ENCODE measurements around the gene SMTNL1.

The SMTNL1 gene

DNA sequence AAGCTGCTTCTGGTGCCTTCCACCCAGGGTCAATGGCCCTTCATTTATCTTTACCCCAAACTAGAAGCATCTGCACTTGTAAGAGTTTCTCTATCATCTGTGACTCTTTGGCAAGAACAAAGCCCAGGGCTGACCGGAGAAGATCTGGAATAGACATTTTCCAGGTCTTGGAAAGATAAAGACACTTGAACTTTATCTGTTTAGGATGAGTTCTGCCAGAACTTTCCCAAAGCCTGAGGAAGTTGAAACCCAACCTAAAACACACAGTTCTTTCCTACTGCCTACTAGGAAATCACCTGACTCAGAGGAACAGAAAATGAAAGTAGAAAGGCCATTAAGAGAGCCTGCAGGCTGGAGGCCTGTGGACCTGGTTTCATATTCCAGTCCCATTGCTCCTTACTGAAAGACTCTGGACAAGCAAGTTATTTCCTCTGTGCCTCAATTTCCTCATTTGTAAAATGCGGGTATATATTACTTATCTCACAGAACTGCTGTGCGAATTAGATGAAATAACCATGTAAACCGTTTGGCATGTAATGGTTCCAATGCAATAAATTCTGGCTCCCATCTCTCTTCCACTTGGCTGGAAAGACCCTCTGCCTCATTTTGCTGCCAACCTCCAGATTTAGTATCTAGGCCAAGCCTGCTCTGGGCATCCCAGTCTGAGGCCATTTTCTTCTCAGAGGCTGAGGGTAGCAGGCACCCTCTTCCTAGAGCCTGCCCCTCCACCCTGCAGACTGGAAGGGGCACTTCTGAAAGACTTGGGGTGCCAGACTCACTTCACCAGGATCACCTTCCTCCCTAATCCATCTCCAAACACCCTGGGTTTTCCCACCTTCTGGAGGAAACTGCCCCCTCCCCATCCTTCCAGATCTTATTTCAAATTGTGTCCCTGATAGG is 28.9 kb downstream of the SMTNL1 start:
- WGBS, 2 experiments (ENCODE audit: insufficient coverage in 2 of 2): 90 to 94% methylated on average over 3 to 4 of the region's 4 CpGs
- Histone ChIP-seq H3K4me1 (ENCODE audit: control insufficient read depth, insufficient read depth, low read length, poor library complexity, severe bottlenecking) (peaks cover 6% of the 10 kb centered on the region), H3K27ac (ENCODE audit: low read depth, low read length, severe bottlenecking) (no peak overlapping the region), H3K4me3 (ENCODE audit: extremely low read depth, insufficient read depth, low read length, poor library complexity, severe bottlenecking) (no peak overlapping the region), H3K9me3 (ENCODE audit: control insufficient read depth, low read length) (no peaks in the 10 kb centered on the region), H3K36me3 (ENCODE audit: control insufficient read depth, insufficient read depth, low read length) (no peaks in the 10 kb centered on the region)

DNA sequence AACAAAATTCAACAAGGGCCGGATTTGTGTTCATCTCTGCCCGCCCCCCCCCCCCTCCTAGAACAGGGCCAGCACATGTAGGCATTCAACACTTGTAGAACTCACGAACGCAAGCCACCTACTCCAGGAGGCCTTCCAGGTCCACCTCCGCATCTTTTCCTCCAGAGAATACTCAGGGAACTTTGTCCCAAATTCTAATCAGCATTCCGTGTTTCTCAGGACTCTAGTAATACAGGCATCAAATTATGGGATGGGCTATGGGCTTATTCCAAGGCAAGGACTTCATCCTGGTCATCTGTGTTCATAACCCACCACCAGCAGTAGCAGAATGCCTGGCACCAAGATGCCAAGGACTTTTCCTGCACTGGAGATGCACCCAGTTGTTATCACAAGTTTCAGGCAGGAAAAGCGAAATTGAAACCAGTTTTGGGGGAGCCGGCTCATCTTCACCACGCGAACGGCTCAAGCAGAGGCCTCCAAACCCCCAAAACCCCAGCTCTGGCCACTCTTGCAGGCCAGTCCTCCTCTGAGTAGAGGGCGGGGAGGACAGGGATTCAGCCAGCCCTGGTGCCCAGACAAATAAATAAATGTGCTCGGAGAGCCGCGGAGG is 29.6 kb downstream of the SMTNL1 start:
- Histone ChIP-seq H3K27ac (ENCODE audit: low read depth, low read length, severe bottlenecking) (no peak overlapping the region), H3K4me1 (ENCODE audit: control insufficient read depth, insufficient read depth, low read length, poor library complexity, severe bottlenecking) (peaks cover 7% of the 10 kb centered on the region), H3K4me3 (ENCODE audit: extremely low read depth, insufficient read depth, low read length, poor library complexity, severe bottlenecking) (peak overlapping the region; percentile 69)

DNA sequence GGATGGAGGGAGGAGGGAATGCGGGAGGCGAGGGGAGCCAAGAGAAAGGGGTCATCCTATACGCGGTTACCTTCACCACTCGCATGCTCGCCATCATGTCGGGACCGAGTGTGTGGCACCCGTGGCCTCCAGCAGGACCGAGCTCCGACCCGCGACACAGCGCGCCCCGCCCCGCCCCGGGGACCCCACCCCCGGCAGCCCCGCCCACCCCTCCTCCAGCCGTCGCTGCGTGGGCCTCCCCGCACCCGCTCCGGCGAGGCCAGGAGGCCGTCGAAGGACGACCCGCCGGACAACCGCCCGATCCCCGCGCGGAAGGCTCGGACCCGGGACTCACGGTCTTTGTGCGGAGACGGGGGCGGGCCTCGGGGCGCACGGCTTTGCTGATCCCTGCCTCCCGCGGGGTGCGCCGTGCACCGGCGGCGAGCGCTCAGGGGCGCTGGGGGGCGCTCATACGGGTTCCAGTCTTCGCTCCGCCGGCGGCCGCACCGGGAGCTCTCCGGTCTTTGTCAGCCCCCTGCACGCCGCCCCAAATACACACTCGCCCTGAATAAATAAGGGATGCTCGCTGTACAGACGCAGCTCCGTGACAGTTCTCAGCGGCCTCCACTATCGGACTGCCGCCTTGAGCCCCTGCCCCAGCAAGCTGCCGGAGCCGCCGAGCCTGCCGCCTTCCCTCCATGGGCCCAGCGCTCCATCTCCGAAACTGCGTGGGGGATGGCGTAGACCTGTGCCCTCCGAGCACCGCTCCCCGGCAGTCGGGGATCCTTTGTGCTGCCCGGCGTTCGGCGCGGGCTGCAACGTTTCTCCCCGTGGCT is 30.3 kb downstream of the SMTNL1 start, which contains the start of gene UBE2L6:
UBE2L6 (minus strand) TSS at position 158 of the 815 bp plus-strand sequence; CDS start at position 97, 61 bp downstream.
- H3K9me3 ChIP-seq (ENCODE audit: control insufficient read depth, low read length): no peaks in the 10 kb centered on the region
- H3K36me3 ChIP-seq (ENCODE audit: control insufficient read depth, insufficient read depth, low read length): no peaks in the 10 kb centered on the region
- peaks cover 7% of the 10 kb centered on the region for H3K4me1 ChIP-seq (ENCODE audit: control insufficient read depth, insufficient read depth, low read length, poor library complexity, severe bottlenecking)
- peak within 1 kb of the TSS; percentile 69 for H3K4me3 ChIP-seq (ENCODE audit: extremely low read depth, insufficient read depth, low read length, poor library complexity, severe bottlenecking)
- WGBS, 2 experiments (ENCODE audit: insufficient coverage in 2 of 2): 0 to 1% methylated on average over 62 to 75 of the region's 92 CpGs
- peak within 1 kb of the TSS; percentile 79 for H3K27ac ChIP-seq (ENCODE audit: low read depth, low read length, severe bottlenecking)

More for the DNA sequence above, 29.6 kb downstream of the SMTNL1 start:
- H3K36me3 ChIP-seq (ENCODE audit: control insufficient read depth, insufficient read depth, low read length): no peaks in the 10 kb centered on the region
- WGBS, 2 experiments (ENCODE audit: insufficient coverage in 2 of 2): 23 to 37% methylated on average over 7 to 11 of the region's 15 CpGs
- no peaks in the 10 kb centered on the region for H3K9me3 ChIP-seq (ENCODE audit: control insufficient read depth, low read length)

DNA sequence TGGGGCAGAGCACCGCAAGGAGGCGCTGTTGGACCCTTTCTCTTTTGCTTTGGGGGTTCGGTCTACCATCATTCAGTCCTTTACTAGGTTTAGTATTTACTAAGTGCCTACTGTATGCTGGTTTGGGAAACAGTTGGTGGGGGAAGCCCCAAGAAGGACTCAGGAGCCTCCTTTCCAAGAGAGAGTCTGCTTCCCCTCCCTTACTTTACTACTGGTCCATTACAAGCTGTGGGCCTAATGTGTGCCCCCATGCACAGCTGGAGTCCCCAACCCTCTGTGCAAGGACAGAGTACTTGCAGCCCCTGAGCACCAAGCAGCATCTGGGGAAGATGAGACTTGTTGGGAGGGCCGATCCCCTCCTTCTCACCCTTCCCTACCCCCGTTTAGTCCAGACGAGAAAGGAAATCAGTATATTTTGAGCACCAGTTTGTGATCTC is 31.0 kb downstream of the SMTNL1 start:
- Histone ChIP-seq H3K4me3 (ENCODE audit: extremely low read depth, insufficient read depth, low read length, poor library complexity, severe bottlenecking) (peak overlapping the region; percentile 69), H3K4me1 (ENCODE audit: control insufficient read depth, insufficient read depth, low read length, poor library complexity, severe bottlenecking) (peaks cover 7% of the 10 kb centered on the region), H3K9me3 (ENCODE audit: control insufficient read depth, low read length) (no peaks in the 10 kb centered on the region), H3K36me3 (ENCODE audit: control insufficient read depth, insufficient read depth, low read length) (no peaks in the 10 kb centered on the region), H3K27ac (ENCODE audit: low read depth, low read length, severe bottlenecking) (peak overlapping the region; percentile 79)
- WGBS, 2 experiments (ENCODE audit: insufficient coverage in 2 of 2): 75 to 79% methylated on average over 3 to 4 of the region's 6 CpGs

DNA sequence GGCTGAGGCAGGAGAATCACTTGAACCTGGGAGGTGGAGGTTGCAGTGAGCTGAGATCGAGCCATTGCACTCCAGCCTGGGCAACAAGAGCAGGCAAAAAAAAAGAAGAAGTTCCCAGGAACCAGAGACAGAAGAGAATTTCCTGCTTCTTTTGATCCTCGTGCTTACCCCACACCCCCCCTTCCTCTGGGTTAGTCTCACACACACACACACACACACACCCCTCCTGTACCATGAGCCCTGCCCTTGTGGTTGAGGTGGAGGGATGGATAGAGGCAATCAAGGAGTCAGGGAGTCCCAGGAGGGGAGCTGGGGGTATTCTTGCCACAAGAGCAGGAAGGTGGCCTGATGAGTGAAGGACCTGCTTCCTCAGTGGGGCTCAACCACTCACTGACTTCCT is 34.2 kb downstream of the SMTNL1 start:
- H3K27ac ChIP-seq (ENCODE audit: low read depth, low read length, severe bottlenecking): no peak overlapping the region

DNA sequence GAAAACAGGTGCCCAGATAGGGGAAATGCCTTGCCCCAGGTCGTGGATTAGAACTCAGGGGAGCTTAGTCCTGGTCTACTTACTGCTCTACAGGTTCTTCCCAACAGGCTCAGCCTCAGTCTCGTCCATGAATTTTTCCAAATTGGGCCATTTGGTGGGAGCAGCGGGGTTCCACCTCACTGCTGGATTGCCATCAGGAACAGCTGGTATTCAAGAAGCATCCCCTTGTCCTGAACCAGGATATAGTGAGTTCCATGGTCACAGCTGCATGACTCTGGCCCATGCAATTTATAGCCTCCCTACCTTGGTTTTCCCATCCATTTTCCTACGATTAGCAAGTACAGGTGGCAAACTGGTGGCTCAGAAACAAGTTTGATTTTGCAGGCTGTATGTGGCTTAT is 36.7 kb downstream of the SMTNL1 start:
- peaks cover 2% of the 10 kb centered on the region for H3K4me1 ChIP-seq (ENCODE audit: control insufficient read depth, insufficient read depth, low read length, poor library complexity, severe bottlenecking)
- H3K4me3 ChIP-seq (ENCODE audit: extremely low read depth, insufficient read depth, low read length, poor library complexity, severe bottlenecking): no peak overlapping the region
- WGBS, 2 experiments (ENCODE audit: insufficient coverage in 2 of 2): 72 to 84% methylated on average over 3 to 4 of the region's 4 CpGs
- no peak overlapping the region for H3K27ac ChIP-seq (ENCODE audit: low read depth, low read length, severe bottlenecking)
- no peaks in the 10 kb centered on the region for H3K9me3 ChIP-seq (ENCODE audit: control insufficient read depth, low read length)
- no peaks in the 10 kb centered on the region for H3K36me3 ChIP-seq (ENCODE audit: control insufficient read depth, insufficient read depth, low read length)

More for the DNA sequence above, 34.2 kb downstream of the SMTNL1 start:
- Histone ChIP-seq H3K36me3 (ENCODE audit: control insufficient read depth, insufficient read depth, low read length) (no peaks in the 10 kb centered on the region), H3K9me3 (ENCODE audit: control insufficient read depth, low read length) (no peaks in the 10 kb centered on the region), H3K4me3 (ENCODE audit: extremely low read depth, insufficient read depth, low read length, poor library complexity, severe bottlenecking) (no peak overlapping the region), H3K4me1 (ENCODE audit: control insufficient read depth, insufficient read depth, low read length, poor library complexity, severe bottlenecking) (peaks cover 2% of the 10 kb centered on the region)
- WGBS, 2 experiments (ENCODE audit: insufficient coverage in 2 of 2): 100% methylated on average over 1 of the region's 2 CpGs

DNA sequence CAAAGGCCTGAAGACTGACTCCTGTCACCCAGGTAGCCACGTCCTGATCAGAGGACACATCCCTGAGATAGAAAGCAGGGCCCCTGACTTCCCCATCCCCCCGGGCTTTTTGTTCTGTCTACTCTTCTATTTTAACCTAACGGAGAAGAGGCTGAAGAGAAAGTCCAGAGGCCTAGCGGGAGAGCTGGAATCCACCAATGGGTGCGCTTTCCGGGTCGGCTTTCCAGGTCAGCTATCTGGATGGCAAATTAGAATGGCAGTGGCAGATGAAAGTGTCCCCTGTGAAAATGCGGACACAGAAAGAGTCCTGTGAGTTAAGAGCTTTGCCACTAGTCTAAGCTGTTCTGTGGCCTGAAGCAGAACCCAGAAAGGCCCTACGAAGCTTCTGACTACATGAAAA is 46.9 kb downstream of the SMTNL1 start:
- no peak overlapping the region for H3K4me3 ChIP-seq (ENCODE audit: extremely low read depth, insufficient read depth, low read length, poor library complexity, severe bottlenecking)
- no peaks in the 10 kb centered on the region for H3K36me3 ChIP-seq (ENCODE audit: control insufficient read depth, insufficient read depth, low read length)
- peaks cover 7% of the 10 kb centered on the region for H3K9me3 ChIP-seq (ENCODE audit: control insufficient read depth, low read length)
- WGBS, 2 experiments (ENCODE audit: insufficient coverage in 2 of 2): 81 to 83% methylated on average over 6 to 7 of the region's 9 CpGs
- no peak overlapping the region for H3K27ac ChIP-seq (ENCODE audit: low read depth, low read length, severe bottlenecking)
- no peaks in the 10 kb centered on the region for H3K4me1 ChIP-seq (ENCODE audit: control insufficient read depth, insufficient read depth, low read length, poor library complexity, severe bottlenecking)

DNA sequence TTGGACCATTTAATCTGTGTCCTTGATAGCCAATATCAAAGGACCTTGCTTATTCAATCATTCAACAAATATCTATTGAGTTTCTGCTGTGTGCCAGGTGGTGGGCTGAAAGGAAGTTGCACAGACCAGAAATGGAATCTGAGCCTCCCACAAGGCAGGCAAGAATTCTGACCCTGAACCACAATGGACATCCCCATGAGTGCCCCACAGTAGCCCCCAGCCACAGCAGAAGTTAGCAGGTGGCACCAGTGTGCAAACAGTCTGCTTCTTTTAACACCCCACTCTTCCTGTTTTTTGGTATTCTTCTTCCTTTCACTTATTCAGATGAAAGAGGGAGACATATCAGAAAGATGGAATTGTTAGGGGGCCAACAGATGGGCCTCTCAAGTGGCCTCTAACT is 47.9 kb downstream of the SMTNL1 start:
- peaks cover 7% of the 10 kb centered on the region for H3K9me3 ChIP-seq (ENCODE audit: control insufficient read depth, low read length)
- H3K4me1 ChIP-seq (ENCODE audit: control insufficient read depth, insufficient read depth, low read length, poor library complexity, severe bottlenecking): no peaks in the 10 kb centered on the region
- no peak overlapping the region for H3K27ac ChIP-seq (ENCODE audit: low read depth, low read length, severe bottlenecking)
- no peaks in the 10 kb centered on the region for H3K36me3 ChIP-seq (ENCODE audit: control insufficient read depth, insufficient read depth, low read length)
- H3K4me3 ChIP-seq (ENCODE audit: extremely low read depth, insufficient read depth, low read length, poor library complexity, severe bottlenecking): no peak overlapping the region

DNA sequence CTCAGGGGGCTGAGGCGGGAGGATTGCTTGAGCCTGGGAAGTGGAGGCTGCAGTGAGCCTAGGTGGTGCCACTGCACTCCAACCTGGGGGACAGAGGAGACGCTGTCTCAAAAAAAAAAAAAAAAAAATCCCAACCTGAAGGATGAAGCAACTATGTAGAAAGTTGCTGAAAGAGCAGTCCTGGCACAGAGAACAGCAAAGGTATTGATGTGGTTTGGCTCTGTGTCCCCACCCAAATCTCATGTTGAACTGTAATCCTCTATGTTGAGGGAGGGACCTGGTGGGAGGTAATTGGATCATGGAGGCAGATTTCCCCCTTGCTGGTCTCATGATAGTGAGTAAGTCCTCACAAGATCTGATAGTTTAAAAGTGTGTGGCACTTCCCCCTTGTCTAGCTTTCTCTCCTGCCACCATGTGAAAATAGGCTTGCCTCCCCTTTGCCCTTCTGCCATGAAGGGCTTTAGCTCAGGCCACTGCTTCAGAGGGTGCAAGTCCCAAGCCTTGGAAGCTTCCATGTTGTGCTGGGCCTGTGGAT is 49.4 kb downstream of the SMTNL1 start:
- no peaks in the 10 kb centered on the region for H3K4me1 ChIP-seq (ENCODE audit: control insufficient read depth, insufficient read depth, low read length, poor library complexity, severe bottlenecking)
- no peak overlapping the region for H3K27ac ChIP-seq (ENCODE audit: low read depth, low read length, severe bottlenecking)
- WGBS, 2 experiments (ENCODE audit: insufficient coverage in 2 of 2): 100% methylated on average over 1 of the region's 2 CpGs
- no peaks in the 10 kb centered on the region for H3K36me3 ChIP-seq (ENCODE audit: control insufficient read depth, insufficient read depth, low read length)
- H3K9me3 ChIP-seq (ENCODE audit: control insufficient read depth, low read length): peaks cover 7% of the 10 kb centered on the region
- H3K4me3 ChIP-seq (ENCODE audit: extremely low read depth, insufficient read depth, low read length, poor library complexity, severe bottlenecking): no peak overlapping the region

DNA sequence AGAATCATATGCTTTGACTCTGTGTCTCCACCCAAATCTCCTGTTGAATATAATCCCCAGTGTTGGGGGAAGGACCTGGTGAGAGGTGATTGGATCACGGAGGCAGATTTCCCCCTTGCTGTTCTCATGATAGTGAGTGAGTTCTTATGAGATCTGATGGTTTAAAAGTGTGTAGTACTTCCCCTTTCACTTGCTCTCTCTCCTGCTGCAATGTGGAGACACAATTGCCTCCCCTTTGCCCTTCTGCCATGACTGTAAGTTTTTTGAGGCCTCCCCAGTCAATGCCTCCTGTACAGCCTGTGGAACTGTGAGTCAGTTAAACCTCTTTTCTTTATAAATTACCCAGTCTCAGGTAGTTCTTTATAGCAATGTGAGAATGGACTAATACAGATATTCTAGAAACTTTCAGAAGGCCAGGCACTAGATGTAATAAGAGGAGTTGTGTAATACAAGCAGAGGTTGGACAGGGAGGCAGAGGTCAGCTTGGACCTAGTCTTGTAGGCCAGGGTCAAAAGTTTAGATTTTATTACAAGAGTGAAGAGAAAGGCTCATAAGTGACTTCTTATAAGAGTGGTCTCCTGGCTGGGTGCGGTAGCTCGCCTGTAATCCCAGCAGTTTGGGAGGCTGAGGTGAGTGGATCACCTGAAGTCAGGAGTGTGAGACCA is 50.8 kb downstream of the SMTNL1 start:
- 94 to 100% methylated on average over 2 of the region's 3 CpGs for WGBS, 2 experiments (ENCODE audit: insufficient coverage in 2 of 2)
- H3K27ac ChIP-seq (ENCODE audit: low read depth, low read length, severe bottlenecking): no peak overlapping the region
- no peaks in the 10 kb centered on the region for H3K4me1 ChIP-seq (ENCODE audit: control insufficient read depth, insufficient read depth, low read length, poor library complexity, severe bottlenecking)
- no peaks in the 10 kb centered on the region for H3K36me3 ChIP-seq (ENCODE audit: control insufficient read depth, insufficient read depth, low read length)
- H3K4me3 ChIP-seq (ENCODE audit: extremely low read depth, insufficient read depth, low read length, poor library complexity, severe bottlenecking): no peak overlapping the region
- H3K9me3 ChIP-seq (ENCODE audit: control insufficient read depth, low read length): peaks cover 7% of the 10 kb centered on the region
